GM12878 (cell line): ENCODE data around the gene WDFY4. TPM values are rescaled to one million over a fixed set of nuclear protein-coding genes. Genes with fewer than 3 reads are reported as not detected.

Experiments
- ATAC-seq: fragments of 200-7000 bp; cut with Tn5 transposase; 3 replicates; pipeline ENCODE4 v1.9.1; 2020; ENCODE audit warnings: mild to moderate bottlenecking, moderate library complexity
- BruUV-seq: library from RNA; stranded (reverse); fragments of 400-500 nt; replicated peaks from 2 replicates; lab custom pipeline; 2021; lab: Mats Ljungman, UMichigan
- CTCF ChIA-PET: fragments of 300-600 bp; sonication (Branson Sonifier 250); formaldehyde crosslinking; extraction: SDS; loops from one replicate; lab custom pipeline; 2021; ENCODE audit warnings: inconsistent platforms; lab: Yijun Ruan, JAX
- POLR2A ChIA-PET: fragments of 350-600 bp; formaldehyde crosslinking; extraction: SDS; loops from one replicate; lab custom pipeline; 2021; ENCODE audit warnings: inconsistent platforms; lab: Charles Lee
- RAD21 ChIA-PET: fragments of 300-600 bp; sonication (Branson Sonifier 250); formaldehyde crosslinking; loops from one replicate; lab custom pipeline; 2023; ENCODE audit warnings: antibody characterized with exemption; ENCODE audit not compliant: unreplicated experiment; lab: Charles Lee
- SMC1A ChIA-PET: fragments of 300-600 bp; sonication (Branson Sonifier 250); formaldehyde crosslinking; loops from one replicate; lab custom pipeline; 2023; ENCODE audit not compliant: unreplicated experiment, uncharacterized antibody; lab: Charles Lee
- DNase-seq: peaks from one replicate; pipeline ENCODE4 v3.0.0-alpha.2; 2011; ENCODE audit warnings: low read depth, low spot score
- FAIRE-seq: peaks from 3 replicates; lab custom pipeline; 2011; peaks lifted over from hg19 to GRCh38; lab: Jason Lieb, UNC
- H2AFZ ChIP-seq: 2 replicates; pipeline ENCODE4 v1.6.0; 2011; ENCODE audit warnings: low read depth, low read length, control low read depth; ENCODE audit not compliant: control insufficient read depth
- H3K27ac ChIP-seq: 2 replicates; pipeline ENCODE4 v1.5.1; 2011; ENCODE audit warnings: control low read depth; ENCODE audit not compliant: control insufficient read depth, insufficient read depth
- H3K27me3 ChIP-seq, 2 experiments: replicated peaks in 1 of 2; 2 replicates each; pipeline versions ENCODE4 v1.6.0 to v1.6.1; 2011; ENCODE audit warnings: low read length in 1 of 2; ENCODE audit not compliant: control insufficient read depth in 2 of 2, insufficient read depth in 2 of 2
- H3K36me3 ChIP-seq, 2 experiments: 2 replicates each; pipeline ENCODE4 v1.5.1; 2011; ENCODE audit warnings: low read length in 1 of 2; ENCODE audit not compliant: control insufficient read depth in 2 of 2, insufficient read depth in 2 of 2
- H3K4me1 ChIP-seq: 2 replicates; pipeline ENCODE4 v1.6.1; 2011; ENCODE audit warnings: mild to moderate bottlenecking, low read length, moderate library complexity, mixed read lengths; ENCODE audit not compliant: control insufficient read depth, insufficient read depth
- H3K4me2 ChIP-seq: 2 replicates; pipeline ENCODE4 v1.6.0; 2011; ENCODE audit warnings: control low read depth; ENCODE audit not compliant: control insufficient read depth, insufficient read depth
- H3K4me3 ChIP-seq: fragments of 200-600 bp; sonication (generic); 2 replicates; pipeline ENCODE4 v1.5.1; 2016
- H3K79me2 ChIP-seq: 2 replicates; pipeline ENCODE4 v1.6.0; 2011; ENCODE audit warnings: low read length; ENCODE audit not compliant: control insufficient read depth, insufficient read depth
- H3K9ac ChIP-seq: 2 replicates; pipeline ENCODE4 v1.8.0; 2011; ENCODE audit warnings: low read length, control low read depth, mixed read lengths; ENCODE audit not compliant: control insufficient read depth, insufficient read depth
- H3K9me3 ChIP-seq: replicated peaks from 3 replicates; pipeline ENCODE4 v1.5.1; 2011; ENCODE audit warnings: mild to moderate bottlenecking, low read length; ENCODE audit not compliant: control insufficient read depth, insufficient read depth
- H4K20me1 ChIP-seq: 2 replicates; pipeline ENCODE4 v1.6.0; 2011; ENCODE audit not compliant: control insufficient read depth, insufficient read depth
- ATF3 ChIP-seq: IDR thresholded peaks from 2 replicates; pipeline ENCODE4 v1.6.1; 2011; ENCODE audit warnings: low read depth, mild to moderate bottlenecking, low read length, moderate library complexity, borderline replicate concordance; ENCODE audit errors: extremely low read depth
- BMI1 ChIP-seq: fragments of 450-650 bp; IDR thresholded peaks from 2 replicates; pipeline ENCODE4 v1.6.1; 2016; ENCODE audit warnings: mild to moderate bottlenecking, moderate library complexity, borderline replicate concordance
- CBX3 ChIP-seq: fragments of 200-600 bp; sonication (generic); IDR thresholded peaks from 2 replicates; pipeline ENCODE4 v1.6.1; 2016; ENCODE audit warnings: low read depth, borderline replicate concordance
- ELK1 ChIP-seq: IDR thresholded peaks from 2 replicates; pipeline ENCODE4 v1.6.1; 2012; ENCODE audit warnings: low read depth, low read length, improper control_type of control experiment
- GABPA ChIP-seq: IDR thresholded peaks from 2 replicates; pipeline ENCODE4 v1.6.1; 2014; ENCODE audit warnings: antibody characterized with exemption, low read depth, mild to moderate bottlenecking, inconsistent platforms
- HDAC6 ChIP-seq: fragments of 200-600 bp; sonication (generic); IDR thresholded peaks from one replicate; pipeline ENCODE4 v1.8.0; 2017; ENCODE audit warnings: antibody characterized with exemption; ENCODE audit not compliant: unreplicated experiment
- HDGF ChIP-seq: fragments of 450-650 bp; IDR thresholded peaks from 2 replicates; pipeline ENCODE4 v1.6.1; 2016; ENCODE audit warnings: antibody characterized with exemption
- NR2C1 ChIP-seq: fragments of 450-650 bp; IDR thresholded peaks from 2 replicates; pipeline ENCODE4 v1.6.1; 2017; ENCODE audit warnings: antibody characterized with exemption, mild to moderate bottlenecking, moderate library complexity
- POU2F2 ChIP-seq: IDR thresholded peaks from 3 replicates; pipeline ENCODE4 v1.6.1; 2011; ENCODE audit warnings: low read depth, mild to moderate bottlenecking, low read length, borderline replicate concordance
- RAD51 ChIP-seq: fragments of 450-650 bp; IDR thresholded peaks from 2 replicates; pipeline ENCODE4 v1.6.1; 2016; ENCODE audit warnings: moderate library complexity, mild to moderate bottlenecking, inconsistent platforms
- RCOR1 ChIP-seq: conservative IDR thresholded peaks from 2 replicates; pipeline ENCODE4 v1.6.1; 2012; ENCODE audit warnings: low read depth, low read length, improper control_type of control experiment
- SREBF1 ChIP-seq: IDR thresholded peaks from 2 replicates; pipeline ENCODE4 v1.6.1; 2012; ENCODE audit warnings: mild to moderate bottlenecking, low read length
- TAF1 ChIP-seq: IDR thresholded peaks from 2 replicates; pipeline ENCODE4 v1.6.1; 2011; ENCODE audit warnings: mild to moderate bottlenecking, low read depth, low read length, borderline replicate concordance
- ZBTB11 ChIP-seq: fragments of 450-650 bp; formaldehyde crosslinking; IDR thresholded peaks from 2 replicates; pipeline ENCODE4 v1.5.0; 2022; ENCODE audit warnings: mild to moderate bottlenecking, missing genetic modification characterization
- WGBS: methylation state at CpG from one replicate; pipeline ENCODE4 v1.1.6; 2016; ENCODE audit warnings: low lambda C conversion rate; ENCODE audit not compliant: insufficient replicate concordance, insufficient coverage; ENCODE audit errors: missing lambda C conversion rate; 5-methylcytosine and 5-hydroxymethylcytosine counted together
- in situ Hi-C: fragments of 300-500 bp; cut with MboI; formaldehyde crosslinking; loops from 9 replicates; pipeline ENCODE4 v1.14.3; 2018; ENCODE audit warnings: mixed read lengths
- intact Hi-C: fragments of 100-400 bp; cut with micrococcal nuclease; formaldehyde crosslinking; loops from one replicate; pipeline ENCODE4 v1.14.2; 2022; ENCODE audit not compliant: unreplicated experiment
- polyA plus RNA-seq, 11 experiments: library from polyadenylated mRNA; depleted of rRNA in 4 of 11; unstranded in 6 of 11; stranded (reverse) in 5 of 11; fragments of >200 nt; fragmentation: Nextera tagmentation in 4 of 11; fragmentation: Illumina TruSeq in 1 of 11; extraction: Ambion mirVana in 4 of 11; extraction: Trizol in 1 of 11; gene quantifications; 1 replicate in 1 of 11; 2 replicates in 10 of 11; pipeline versions ENCODE4 v1.2.1 to v1.2.3, GENCODE V29; 2011 to 2016; ENCODE audit warnings: inconsistent platforms in 2 of 11, missing spikeins in 2 of 11, low read depth in 1 of 11
- total RNA-seq, 4 experiments: library from RNA; depleted of rRNA in 3 of 4; stranded (reverse); fragments of >200 nt in 3 of 4; fragmentation: Illumina TruSeq in 1 of 4; extraction: Trizol in 1 of 4; gene quantifications; 2 replicates each; pipeline versions ENCODE4 v1.2.1 to v1.2.3, GENCODE V29; 2013 to 2021

WDFY4 gene
- total and polyA plus RNA-seq, 10 of the 15 experiments (the other 5 are each of a cell fraction or from before 2014, with no cell fraction given): 13.5 to 132 (median 47.3) TPM

- TF ChIP-seq ELK1 (no peak), TAF1 (no peak)
These were observed 35.9 kb downstream of the WDFY4 start (continued) for GRCh38 chr10:48720611-48721010.

GRCh38 chr10:48722153-48723145 is 37.8 kb downstream of the WDFY4 start:
- SMC1A ChIA-PET: no interaction called here
- FAIRE-seq: no peak
- H3K4me2 ChIP-seq: no peak overlapping the region
- TF ChIP-seq HDAC6 (no peak), SREBF1 (no peak), POU2F2 (no peak), RAD51 (no peak), HDGF (no peak), NR2C1 (no peak), ATF3 (no peak), ZBTB11 (CRISPR knock-in tag) (no peak), RCOR1 (no peak), BMI1 (no peak), CBX3 (no peak), GABPA (no peak)

More at GRCh38 chr10:48722153-48723145, 37.8 kb downstream of the WDFY4 start:
- BruUV-seq: no TSS peak
- ATAC-seq: no peak
- 80% methylated on average over 11 of the region's 11 CpGs for WGBS
- Histone ChIP-seq H3K36me3 (peaks cover 48 to 59% of the 10 kb centered on the region in 2 experiments), H4K20me1 (no peaks in the 10 kb centered on the region), H3K4me3 (no peak overlapping the region), H3K79me2 (peaks cover 5% of the 10 kb centered on the region), H3K9me3 (no peaks in the 10 kb centered on the region), H3K27ac (no peak overlapping the region), H3K4me1 (no peaks in the 10 kb centered on the region), H3K27me3 (no peaks in the 10 kb centered on the region), H2AFZ (no peak overlapping the region), H3K9ac (no peak overlapping the region)
- in situ Hi-C loops: loop anchor here (5.0 kb wide), 1 partner anchor 170 kb away; no protein-coding TSS in a partner anchor
- DNase-seq: no peak
- CTCF ChIA-PET: no interaction called here
- intact Hi-C loops: no loop called here
- POLR2A ChIA-PET: no interaction called here
- RAD21 ChIA-PET: interaction anchor here (1.1 kb wide), 1 partner anchor 20 kb away, joined by 3 read pairs; no protein-coding TSS in a partner anchor
